Ammon's horn (tissue), 1 donor: ENCODE results near the gene EEPD1.
"Not testable (repeated sequence)": the region's sequence is repeated elsewhere in the genome, so short reads cannot be mapped to it uniquely, and the experiment has no call there.

Experiments used
- DNase-seq: peaks from one replicate; pipeline ENCODE4 v3.0.0-alpha.2; 2016; ENCODE audit warnings: low spot score

The EEPD1 gene

DNA sequence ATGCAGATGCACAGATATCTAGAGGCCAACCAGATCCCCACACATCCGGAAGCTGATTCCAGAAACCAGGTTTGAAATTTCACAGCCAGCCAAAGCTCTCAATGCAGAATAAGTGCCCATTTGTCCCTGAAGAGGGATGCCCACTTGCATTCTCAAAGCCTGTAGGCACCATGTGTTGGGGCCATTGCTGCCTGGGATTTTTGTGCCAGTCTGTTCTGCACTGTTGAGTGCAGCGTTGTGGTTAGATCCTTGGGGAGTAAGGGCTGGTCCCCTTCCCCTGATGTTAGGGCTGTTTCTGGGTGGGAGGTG is 62.4 kb downstream of the EEPD1 start:
- DNase-seq = no peak

DNA sequence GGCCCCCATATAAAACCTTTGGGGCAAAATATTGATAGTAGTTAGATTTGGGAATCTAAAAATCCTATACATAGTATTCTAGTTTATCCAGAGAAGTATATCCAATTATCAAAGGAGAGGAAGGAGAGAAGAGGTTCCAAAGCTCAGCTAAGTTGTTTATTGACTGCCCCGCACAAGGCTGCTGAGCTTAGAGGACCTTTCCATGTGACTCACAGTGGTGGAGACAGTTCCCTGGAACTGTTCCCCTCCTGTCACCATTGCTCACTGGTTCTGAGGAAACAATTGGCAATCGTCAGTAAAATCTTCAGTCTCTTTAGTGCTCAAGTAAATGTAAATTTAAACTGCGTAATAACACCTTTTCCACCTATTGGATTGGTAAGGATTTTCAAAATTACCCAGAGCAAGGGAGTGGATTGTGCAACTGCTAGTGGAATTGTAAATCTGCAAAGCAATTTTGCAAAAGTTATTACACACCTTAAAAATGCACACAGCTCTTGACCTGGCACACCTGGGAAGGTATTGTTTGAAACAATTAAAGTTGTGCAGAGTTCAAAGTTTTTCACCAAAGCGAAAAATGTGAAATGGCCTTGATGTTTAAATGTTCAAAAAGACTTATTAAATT is 63.1 kb downstream of the EEPD1 start:
- DNase-seq = peak; percentile 44

DNA sequence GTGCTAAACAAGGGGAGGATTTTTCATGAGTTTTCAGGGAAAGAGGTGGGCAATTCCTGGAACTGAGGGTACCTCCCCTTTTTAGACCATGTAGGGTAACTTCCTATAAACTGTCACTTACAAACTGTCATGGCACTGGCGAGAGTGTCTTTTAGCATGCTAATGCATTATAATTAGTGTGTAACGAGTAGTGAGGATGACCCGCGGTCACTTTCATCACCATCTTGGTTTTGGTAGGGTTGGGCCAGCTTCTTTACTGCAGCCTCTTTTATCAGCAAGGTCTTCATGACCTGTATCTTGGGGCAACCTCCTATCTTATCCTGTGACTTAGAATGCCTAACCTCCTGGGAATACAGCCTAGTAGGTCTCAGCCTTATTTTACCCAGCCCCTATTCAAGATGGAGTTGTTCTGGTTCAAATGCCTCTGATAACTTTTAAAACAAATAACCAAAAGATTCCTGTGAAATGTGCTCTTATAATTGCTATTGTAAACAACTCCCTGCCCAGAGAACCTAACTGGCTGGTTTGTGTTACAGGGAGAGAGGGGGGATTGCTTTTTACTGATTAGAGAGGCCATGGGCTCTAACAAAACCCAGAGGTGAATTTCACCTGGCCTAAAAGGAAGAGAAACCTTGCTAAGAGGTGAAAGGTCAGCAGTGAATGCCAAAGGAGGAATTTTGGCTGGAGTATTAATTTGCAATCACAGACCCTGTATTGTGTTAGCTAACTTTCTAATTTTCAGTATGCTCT is 64.3 kb downstream of the EEPD1 start:
- DNase-seq = no peak

DNA sequence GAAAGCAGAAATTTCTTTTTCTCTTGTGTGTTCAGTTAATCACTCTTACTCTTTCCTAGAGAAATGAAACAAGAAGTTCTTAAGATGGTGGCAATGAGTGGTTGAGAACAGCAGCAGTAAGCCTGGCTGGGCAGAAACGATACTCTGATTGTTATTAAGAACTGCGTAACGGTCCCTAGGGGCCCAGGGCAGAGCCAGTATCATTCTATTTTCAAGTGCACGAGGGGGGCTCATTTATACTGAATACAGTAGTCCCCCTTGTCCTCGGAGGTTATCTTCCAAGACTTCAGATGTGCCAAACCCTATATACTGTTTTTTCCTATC is 64.9 kb downstream of the EEPD1 start:
- DNase-seq = no peak

DNA sequence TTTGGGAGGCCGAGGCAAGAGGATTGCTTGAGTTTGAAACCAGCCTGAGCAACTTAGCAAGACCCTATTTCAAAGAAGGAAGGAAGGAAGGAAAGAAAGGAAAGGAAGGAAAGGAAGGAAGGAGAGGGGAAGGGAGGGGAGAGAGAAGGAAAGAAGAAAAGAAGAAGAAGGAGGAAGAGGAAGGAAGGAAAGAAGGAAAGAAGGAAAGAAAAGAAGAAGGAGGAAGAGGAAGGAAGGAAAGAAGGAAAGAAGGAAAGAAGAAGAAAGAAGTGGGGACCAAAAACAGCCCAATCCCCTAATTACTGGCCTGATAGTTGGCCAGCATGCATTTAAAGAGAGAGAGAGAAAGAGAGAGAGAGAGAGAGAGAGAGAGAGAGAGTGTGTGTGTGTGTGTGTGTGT is 66.4 kb downstream of the EEPD1 start:
- no peak for DNase-seq

DNA sequence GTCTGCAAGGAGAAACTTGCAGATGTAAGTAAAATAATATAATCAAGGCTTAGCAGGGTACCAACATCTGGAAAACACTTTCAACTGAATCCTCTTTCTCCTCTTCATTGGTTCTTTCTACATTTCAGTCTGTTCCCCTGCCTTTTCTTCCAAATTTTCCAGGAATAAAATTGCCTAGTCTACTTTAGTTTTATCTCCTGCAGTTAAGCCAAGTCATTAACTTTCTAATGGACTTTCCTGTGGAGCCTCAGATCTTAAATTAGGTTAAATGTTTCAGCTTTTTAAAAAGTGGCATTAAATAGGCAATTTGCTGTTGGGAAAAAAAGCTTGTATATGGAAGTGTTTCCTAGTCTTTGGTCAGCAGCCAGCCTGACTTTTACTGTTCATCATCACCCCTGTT is 70.8 kb downstream of the EEPD1 start:
- no peak for DNase-seq

DNA sequence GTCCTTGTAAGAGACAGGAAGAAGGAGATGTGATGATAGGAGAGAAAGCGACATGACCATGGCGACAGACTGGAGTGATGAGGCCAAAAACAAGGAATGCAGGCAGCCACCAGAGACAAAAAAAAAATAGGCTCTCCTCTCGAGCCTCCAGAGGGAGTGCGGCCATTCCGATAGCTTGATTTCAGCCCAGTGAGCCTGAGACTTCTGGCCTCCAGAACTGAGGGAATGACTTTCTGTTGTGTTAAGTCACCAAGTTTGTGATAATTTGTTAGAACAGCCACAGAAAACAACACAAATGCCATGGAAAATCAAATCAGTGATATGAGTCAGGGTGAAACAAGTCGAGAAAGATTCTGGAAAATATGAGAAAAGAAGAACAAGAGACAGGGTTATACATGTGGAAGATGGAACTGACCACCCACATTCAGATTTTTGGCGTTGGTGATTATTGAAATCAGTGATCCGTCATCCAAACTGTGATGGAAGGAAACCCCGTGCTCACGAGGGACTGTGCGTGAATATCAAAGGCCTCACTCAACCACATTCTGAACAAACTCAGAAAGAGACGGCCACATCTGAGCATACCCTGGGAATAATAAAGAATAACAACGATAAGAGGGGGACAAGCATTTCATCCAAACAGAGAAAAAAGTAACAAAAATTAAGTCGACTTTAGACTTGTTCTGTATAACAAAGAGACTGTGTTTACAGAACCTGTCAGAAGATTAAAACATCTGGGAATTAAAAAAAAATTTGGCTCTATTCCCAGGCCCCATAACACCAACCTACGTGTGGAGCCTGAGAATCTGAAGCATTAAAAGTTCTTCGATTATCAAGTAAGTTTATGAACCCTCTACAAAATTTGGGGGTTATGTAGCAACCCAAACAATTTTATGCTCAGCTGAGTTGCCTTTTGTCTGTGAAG is 72.1 kb downstream of the EEPD1 start:
- no peak for DNase-seq

DNA sequence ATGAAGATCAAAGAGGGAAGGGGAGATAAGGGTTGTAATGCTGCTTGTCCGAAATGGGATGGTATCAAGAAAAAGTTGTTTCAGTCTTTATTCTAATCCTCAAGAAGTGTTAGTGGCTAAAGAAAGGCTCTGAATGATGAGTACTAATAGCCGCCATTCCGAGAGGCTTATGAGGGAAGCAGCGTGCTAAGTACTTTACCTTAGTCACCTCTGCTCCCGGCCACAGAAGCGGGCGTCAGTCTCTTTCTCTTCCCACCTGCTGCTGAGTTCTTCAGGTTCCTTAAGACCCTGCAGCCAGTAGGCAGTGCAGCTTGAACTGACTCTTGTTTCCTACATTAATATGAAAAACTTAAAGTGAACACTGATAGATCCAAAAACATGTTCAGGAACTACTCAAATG is 73.1 kb downstream of the EEPD1 start:
- no peak for DNase-seq

DNA sequence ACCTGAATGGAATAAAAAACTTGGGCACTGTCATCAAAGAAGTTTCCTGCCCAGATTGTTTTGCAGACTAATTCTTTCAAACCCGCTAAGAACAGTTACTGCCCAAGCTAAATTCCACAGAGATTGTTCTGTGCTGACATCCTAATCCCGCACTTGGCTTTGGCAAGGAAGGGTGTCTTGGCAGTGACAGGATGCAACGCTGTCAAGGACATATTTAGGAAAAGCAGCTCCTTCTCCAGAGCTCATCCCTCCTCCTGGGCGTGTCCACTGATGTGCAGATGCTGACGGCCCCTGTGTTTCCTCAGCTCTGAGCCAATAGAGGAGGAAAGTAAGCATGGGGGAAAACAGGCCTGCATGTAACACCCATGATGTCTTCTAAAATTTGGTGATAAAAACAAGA is 74.2 kb downstream of the EEPD1 start:
- DNase-seq = no peak

DNA sequence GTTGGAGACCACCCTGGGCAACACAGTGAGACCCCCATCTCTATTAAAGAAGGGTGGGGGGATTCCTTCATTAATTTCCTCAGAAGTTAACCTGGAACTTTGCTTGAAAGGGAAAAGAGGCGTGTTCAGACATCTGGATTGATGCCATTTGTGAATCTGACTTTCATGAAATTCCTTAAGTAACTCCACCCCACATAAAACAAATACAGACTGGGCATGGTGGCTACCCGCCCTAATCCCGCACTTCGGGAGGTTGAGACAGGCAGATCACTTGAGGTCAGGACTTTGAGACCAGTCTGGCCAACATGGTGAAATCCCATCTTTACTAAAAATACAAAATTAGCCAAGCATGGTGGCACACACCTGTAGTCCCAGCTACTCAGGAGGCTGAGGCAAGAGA is 75.0 kb downstream of the EEPD1 start:
- no peak for DNase-seq

DNA sequence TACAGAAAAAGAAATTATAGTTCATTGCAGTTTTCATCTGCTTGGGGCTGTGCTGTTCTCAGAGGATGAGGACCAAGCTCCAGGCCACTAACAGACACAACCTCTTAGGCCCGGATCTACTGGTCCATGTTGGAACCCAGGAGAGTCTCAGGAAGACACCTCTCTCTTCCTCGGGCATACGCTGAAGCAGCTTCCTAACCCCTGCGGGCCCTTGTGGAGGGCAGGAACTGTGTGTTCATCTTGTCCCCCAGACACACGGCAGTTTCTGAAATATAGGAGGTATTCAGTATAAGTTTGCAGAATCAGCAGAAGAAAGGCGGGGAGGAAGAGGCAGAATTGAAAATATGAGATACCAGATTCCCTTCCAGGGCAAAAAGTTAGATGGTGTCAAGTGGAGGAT is 78.4 kb downstream of the EEPD1 start:
- DNase-seq = no peak

DNA sequence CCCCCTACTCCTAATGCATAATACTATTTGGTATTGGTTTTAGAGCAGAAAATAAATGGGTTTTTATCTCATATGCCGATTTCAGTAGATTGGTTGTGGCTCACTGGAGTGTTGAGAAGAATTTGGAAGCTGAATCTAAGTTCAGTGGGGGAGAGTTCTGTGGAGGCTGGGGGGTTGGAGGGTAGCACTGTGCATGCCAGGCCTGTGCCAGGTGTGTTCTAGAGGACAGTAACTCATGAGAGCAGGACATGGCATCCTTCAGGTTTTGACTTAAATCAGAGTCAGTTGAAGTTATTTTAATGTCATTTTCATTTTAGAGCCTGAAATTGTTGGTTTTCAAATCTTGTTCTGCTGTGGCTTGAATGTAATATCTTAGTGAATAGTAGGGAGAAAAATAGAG is 79.5 kb downstream of the EEPD1 start:
- DNase-seq = no peak

DNA sequence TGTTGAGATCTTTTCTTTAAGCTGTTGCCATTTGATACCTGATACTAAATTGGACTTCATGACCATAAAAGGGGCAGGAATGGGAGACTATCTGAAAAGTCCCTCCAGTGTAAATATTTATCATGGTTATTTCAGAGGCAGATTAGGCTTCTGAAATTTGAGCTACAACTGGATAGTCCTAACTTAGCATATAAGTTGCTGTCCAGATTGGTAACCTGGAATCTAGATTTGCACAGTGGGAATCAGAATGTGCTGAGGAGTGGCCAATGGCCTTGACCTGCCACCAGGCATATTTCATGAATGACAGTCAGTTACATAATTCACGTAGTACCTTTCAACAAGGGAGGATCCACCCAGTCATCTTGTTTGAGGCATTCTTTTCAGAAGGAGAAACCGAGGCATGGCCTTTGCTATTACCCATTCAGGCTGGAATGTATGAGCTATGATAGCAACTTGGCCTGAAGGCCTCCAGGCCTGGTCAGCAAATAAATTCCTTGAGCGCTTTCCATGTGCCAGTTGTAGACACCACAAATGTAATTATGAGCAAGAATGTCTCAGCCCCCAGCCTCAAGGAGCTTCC is 80.0 kb downstream of the EEPD1 start:
- no peak for DNase-seq

DNA sequence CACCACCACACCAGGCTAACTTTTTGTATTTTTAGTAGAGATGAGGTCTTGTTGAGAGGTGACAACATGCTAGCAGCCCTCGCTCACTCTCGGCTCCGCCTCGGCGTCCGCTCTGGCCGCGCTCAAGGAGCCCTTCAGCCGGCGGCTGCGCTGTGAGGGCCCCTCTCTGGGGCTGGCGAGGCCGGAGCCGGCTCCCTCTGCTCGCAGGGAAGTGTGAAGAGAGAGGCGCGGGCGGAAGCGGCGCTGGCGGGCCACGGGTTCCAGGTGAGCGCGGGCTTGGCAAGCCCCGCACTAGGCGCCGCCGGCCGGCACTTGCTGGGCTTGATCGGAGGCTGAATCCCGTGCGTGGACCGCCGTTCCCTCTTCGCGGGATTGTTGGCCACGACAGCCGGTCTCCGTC is 83.0 kb downstream of the EEPD1 start:
- DNase-seq = no peak

DNA sequence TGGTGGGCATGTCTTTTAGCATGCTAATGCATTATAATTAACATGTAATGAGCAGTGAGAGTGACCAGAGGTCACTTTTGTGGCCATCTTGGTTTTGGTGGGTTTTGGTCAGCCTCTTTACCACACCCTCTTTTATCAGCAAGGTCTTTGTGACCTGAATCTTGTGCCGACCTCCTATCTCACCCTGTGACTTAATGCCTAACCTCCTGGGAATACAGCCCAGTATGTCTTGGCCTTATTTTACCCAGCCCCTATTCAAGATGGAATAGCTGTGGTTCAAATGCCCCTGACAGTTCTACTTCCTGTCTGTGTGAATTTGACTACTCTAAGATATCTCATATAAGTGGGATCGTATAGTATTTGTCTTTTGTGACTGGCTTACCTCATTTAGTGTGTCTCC is 85.1 kb downstream of the EEPD1 start:
- DNase-seq = no peak

DNA sequence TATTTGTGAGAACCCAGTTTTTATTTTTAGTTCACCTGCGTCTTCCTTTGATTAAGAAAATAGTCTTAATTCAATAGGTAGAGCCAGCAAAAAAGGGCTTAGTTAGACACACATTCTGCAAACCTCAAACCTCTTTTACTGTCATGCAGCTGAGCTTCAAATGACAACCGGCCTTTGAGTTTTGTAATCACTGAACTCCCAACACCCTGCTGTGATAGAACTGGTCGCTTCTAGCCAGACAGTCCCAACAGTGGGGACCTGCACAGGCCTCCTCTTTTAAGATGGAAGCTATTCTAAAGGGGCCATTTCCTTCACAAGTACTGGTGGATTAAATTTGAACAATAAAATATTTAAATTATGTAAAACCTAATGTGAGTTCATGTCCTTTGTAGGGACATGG is 90.3 kb downstream of the EEPD1 start:
- DNase-seq = not testable (repeated sequence)

DNA sequence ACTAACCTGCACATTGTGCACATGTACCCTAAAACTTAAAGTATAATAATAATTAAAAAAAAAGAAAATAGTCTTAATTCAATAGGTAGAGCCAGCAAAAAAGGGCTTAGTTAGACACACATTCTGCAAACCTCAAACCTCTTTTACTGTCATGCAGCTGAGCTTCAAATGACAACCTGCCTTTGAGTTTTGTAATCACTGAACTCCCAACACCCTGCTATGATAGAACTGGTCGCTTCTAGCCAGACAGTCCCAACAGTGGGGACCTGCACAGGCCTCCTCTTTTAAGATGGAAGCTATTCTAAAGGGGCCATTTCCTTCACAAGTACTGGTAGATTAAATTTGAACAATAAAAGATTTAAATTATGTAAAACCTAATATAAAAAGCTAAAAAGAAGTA is 90.9 kb downstream of the EEPD1 start:
- not testable (repeated sequence) for DNase-seq

DNA sequence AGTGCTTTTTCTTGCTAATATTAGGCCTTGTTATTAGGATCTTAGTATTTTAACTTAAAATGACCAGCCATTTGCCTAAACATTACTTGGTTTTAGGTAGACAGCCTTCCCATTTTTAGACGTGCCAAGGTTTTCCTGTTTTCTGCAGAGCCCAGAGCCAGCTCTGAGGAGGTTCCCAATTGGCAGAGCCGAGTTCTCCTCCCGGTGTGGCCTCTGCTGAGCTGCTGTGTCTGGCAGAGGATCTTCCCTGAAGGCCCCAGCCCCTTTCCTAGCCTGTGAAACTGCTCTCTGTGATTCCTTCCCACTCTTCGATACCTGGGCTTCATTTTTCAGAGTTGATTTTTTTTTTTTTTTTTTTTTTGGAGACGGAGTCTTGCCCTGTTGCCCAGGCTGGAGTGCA is 91.4 kb downstream of the EEPD1 start:
- no peak for DNase-seq

DNA sequence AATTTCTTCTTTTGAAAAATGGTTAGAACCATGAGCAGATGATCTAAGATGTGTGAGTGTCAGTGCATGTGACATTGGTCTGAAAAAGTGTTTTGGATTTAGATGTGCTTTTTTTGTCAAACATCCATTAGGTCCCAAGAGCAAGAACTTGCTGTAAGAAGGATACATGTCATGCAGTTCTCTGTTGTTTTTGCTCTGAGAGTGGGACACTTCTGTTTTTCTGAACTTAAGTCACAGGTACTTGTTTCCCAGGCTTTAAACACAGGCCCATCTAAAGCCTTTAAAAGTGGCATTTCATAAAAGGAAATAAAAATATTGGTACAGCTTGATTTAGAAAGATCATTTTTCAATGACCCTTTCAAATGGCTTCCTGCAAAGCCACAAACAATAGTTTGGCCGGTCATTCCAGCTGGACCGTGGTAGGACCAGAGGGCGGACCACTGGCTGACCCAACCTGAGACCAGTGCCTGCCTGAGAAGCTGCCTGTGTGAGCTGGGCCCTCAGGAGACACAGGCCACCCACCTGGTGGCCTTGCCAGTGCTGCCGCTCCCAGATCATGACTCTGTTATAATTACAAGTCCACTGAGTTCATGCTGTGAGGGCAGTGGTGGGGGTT is 92.7 kb downstream of the EEPD1 start:
- no peak for DNase-seq

DNA sequence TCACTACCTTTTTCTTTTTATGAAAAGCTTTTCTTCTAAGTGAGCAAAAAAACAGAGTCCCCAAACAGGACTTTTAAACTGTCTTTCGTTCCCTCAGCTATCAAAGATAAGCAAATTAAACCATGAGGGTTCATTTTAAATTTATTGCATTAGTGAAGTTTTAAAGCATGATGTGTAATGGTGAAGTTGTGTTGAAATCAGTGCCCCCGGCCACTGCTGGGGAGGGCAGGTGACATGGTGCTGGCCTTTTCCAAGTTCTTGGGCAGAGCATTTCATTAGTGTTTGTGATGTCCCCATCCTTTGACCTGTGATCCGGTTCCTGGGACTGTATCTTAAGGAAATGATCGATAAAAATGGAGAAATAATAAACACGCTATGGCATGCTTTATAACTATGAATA is 96.0 kb downstream of the EEPD1 start:
- no peak for DNase-seq

DNA sequence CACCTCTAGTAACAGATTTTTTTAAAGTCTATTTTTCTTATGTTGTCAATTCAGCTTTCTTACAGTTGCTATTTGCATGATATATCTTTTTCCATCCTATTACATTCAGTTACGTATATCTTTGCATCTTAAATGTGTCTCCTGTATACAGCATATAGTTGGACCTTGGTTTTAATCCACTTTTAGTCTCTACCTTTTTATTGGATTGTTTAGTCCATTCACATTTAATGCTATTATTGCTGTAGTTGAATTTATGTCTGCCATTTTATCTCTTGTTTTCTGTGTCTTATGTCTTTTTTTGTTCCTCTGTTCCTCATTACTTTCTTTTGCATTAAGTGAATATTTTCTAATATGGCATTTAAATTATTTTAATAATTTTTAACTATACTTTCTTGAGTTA is 100.6 kb downstream of the EEPD1 start:
- DNase-seq = no peak

DNA sequence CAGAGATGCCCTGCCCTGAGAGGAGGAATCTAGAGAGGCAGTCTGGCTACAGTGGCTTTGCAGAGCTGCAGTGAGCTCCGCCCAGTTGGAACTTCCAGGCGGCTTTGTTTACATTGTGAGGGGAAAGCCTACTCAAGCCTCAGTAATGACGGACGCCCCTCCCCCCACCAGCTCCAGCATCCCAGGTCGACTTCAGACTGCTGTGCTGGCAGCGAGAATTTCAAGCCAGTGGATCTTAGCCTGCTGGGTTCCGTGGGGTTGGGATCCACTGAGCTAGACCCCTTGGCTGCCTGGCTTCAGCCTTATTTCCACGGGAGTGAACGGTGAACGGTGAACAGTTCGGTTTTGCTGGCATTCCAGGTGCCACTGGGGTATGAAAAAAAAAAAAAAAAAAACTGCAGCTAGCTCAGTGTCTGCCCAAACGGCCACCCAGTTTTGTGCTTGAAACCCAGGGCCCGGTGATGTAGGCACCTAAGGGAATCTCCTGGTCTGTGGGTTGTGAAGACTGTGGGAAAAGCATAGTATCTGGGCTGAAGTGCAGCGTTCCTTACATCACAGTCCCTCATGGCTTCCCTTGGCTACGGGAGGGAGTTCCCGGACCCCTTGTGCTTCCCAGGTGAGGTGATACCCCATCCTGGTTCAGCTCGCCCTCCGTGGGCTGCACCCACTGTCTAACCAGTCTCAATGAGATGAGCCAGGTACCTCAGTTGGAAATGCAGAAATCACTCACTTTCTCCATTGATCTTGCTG is 105.6 kb downstream of the EEPD1 start:
- peak; percentile 69 for DNase-seq
